OCI-LY7 (cell line): Measurements from ENCODE around the gene ADAMTS6. TPM values are rescaled to one million over a fixed set of nuclear protein-coding genes. Genes with fewer than 3 reads are reported as not detected.

ENCODE experiments used
- BruUV-seq: library from RNA; stranded (reverse); fragments of 400-500 nt; replicated peaks from 2 replicates; lab custom pipeline; 2021; lab: Mats Ljungman, UMichigan
- CTCF ChIA-PET: fragments of 300-600 bp; sonication (Branson Sonifier 250); formaldehyde crosslinking; loops from one replicate; lab custom pipeline; 2022; ENCODE audit warnings: antibody characterized with exemption; ENCODE audit not compliant: unreplicated experiment; lab: Charles Lee
- POLR2A ChIA-PET: fragments of 300-600 bp; sonication (Branson Sonifier 250); formaldehyde crosslinking; loops from one replicate; lab custom pipeline; 2022; ENCODE audit warnings: antibody characterized with exemption; lab: Charles Lee
- DNase-seq: peaks from one replicate; pipeline ENCODE4 v3.0.0-alpha.2; 2015; ENCODE audit warnings: low spot score
- H2AFZ ChIP-seq: fragments of 200-600 bp; sonication (generic), shearing (Covaris generic); 2 replicates; pipeline ENCODE4 v1.6.1; 2014; ENCODE audit warnings: mild to moderate bottlenecking, antibody characterized with exemption, low read length, moderate library complexity
- H3K27ac ChIP-seq: fragments of 200-600 bp; sonication (generic); 2 replicates; pipeline ENCODE4 v1.5.1; 2014; ENCODE audit warnings: mixed run types, low read depth, mild to moderate bottlenecking, moderate library complexity, low read length, inconsistent platforms; ENCODE audit not compliant: poor library complexity, severe bottlenecking
- H3K36me3 ChIP-seq: fragments of 200-600 bp; sonication (generic); 2 replicates; pipeline ENCODE4 v1.6.1; 2014; ENCODE audit warnings: mild to moderate bottlenecking, antibody characterized with exemption, low read length, moderate library complexity, mixed read lengths; ENCODE audit not compliant: insufficient read depth
- H3K4me1 ChIP-seq: fragments of 200-600 bp; sonication (generic); 2 replicates; pipeline ENCODE4 v1.5.1; 2014; ENCODE audit warnings: mild to moderate bottlenecking, low read length; ENCODE audit not compliant: insufficient read depth, poor library complexity, severe bottlenecking
- H3K4me2 ChIP-seq: fragments of 200-600 bp; sonication (generic); 2 replicates; pipeline ENCODE4 v1.6.1; 2014; ENCODE audit warnings: mild to moderate bottlenecking, low read length
- H3K4me3 ChIP-seq: fragments of 200-600 bp; sonication (generic); 2 replicates; pipeline ENCODE4 v1.5.1; 2014; ENCODE audit warnings: mild to moderate bottlenecking, low read depth, low read length; ENCODE audit not compliant: poor library complexity, severe bottlenecking
- H3K79me2 ChIP-seq: fragments of 200-600 bp; sonication (generic); 2 replicates; pipeline ENCODE4 v1.6.1; 2016; ENCODE audit warnings: low read depth, mild to moderate bottlenecking, low read length, moderate library complexity, mixed read lengths; ENCODE audit not compliant: insufficient read depth
- H3K9me2 ChIP-seq: fragments of 200-600 bp; sonication (generic); 2 replicates; pipeline ENCODE4 v1.6.1; 2016; ENCODE audit warnings: mild to moderate bottlenecking, low read length, mixed read lengths; ENCODE audit not compliant: insufficient read depth
- H3K9me3 ChIP-seq: fragments of 200-600 bp; sonication (generic); 2 replicates; pipeline ENCODE4 v1.6.1; 2014; ENCODE audit warnings: mild to moderate bottlenecking, mixed run types, low read length, mixed read lengths
- H4K20me1 ChIP-seq: fragments of 200-600 bp; sonication (generic); 2 replicates; pipeline ENCODE4 v1.6.1; 2014; ENCODE audit warnings: mild to moderate bottlenecking, antibody characterized with exemption, low read length, moderate library complexity, mixed read lengths; ENCODE audit not compliant: insufficient read depth
- EZH2phosphoT487 ChIP-seq: fragments of 200-600 bp; sonication (generic); IDR thresholded peaks from 2 replicates; pipeline ENCODE4 v1.6.1; 2018; ENCODE audit warnings: low read depth, borderline replicate concordance, mild to moderate bottlenecking, mixed run types, antibody characterized with exemption, low read length, moderate library complexity, mixed read lengths
- intact Hi-C: fragments of 100-400 bp; cut with micrococcal nuclease; formaldehyde crosslinking; loops from one replicate; pipeline ENCODE4 v1.10.0; 2022; ENCODE audit not compliant: unreplicated experiment
- total RNA-seq, 2 experiments: library from RNA; depleted of rRNA in 1 of 2; stranded (reverse); fragments of >200 nt in 1 of 2; shearing (Covaris generic) in 1 of 2; gene quantifications; 2 replicates each; pipeline ENCODE4 v1.2.3, GENCODE V29; 2014 to 2022
- TF ChIP-seq, protein P1 (sequence below): fragments of 200-600 bp; sonication (generic); conservative IDR thresholded peaks from 2 replicates; pipeline ENCODE4 v1.5.1; 2014; ENCODE audit warnings: mild to moderate bottlenecking, antibody characterized with exemption, low read length, moderate library complexity, mixed read lengths

ADAMTS6 gene
- total RNA-seq, 2 experiments from 2014 or later: 13.9 to 18.1 TPM

DNA sequence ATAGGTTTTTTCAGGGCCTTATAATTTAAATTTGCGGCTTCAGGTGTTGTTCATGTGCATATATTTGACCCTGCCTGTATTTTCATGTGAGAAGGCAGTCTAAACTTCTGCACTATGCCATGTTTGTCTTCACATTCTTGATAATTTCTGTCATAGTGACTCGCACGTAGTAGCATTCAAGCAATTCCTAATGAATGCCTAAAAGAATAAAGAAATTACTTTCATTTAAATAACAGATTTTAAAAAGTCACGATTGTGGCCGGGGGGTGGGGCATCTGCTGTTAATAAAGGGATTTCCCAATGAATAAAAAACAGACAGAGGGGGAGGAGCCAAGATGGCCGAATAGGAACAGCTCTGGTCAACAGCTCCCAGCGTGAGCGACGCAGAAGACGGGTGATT lies 318.0 kb downstream of the ADAMTS6 start:
- ChIA-PET POLR2A (no interaction called here), CTCF (no interaction called here)
- Histone ChIP-seq H3K4me3 (no peak overlapping the region), H3K4me2 (no peak overlapping the region), H3K9me2 (no peaks in the 10 kb centered on the region), H3K36me3 (no peaks in the 10 kb centered on the region), H3K9me3 (no peaks in the 10 kb centered on the region), H2AFZ (no peak overlapping the region), H4K20me1 (no peaks in the 10 kb centered on the region), H3K79me2 (no peaks in the 10 kb centered on the region), H3K27ac (no peak overlapping the region), H3K4me1 (no peaks in the 10 kb centered on the region)
- no peak for TF ChIP-seq EZH2phosphoT487
- TF ChIP-seq, protein P1, sequence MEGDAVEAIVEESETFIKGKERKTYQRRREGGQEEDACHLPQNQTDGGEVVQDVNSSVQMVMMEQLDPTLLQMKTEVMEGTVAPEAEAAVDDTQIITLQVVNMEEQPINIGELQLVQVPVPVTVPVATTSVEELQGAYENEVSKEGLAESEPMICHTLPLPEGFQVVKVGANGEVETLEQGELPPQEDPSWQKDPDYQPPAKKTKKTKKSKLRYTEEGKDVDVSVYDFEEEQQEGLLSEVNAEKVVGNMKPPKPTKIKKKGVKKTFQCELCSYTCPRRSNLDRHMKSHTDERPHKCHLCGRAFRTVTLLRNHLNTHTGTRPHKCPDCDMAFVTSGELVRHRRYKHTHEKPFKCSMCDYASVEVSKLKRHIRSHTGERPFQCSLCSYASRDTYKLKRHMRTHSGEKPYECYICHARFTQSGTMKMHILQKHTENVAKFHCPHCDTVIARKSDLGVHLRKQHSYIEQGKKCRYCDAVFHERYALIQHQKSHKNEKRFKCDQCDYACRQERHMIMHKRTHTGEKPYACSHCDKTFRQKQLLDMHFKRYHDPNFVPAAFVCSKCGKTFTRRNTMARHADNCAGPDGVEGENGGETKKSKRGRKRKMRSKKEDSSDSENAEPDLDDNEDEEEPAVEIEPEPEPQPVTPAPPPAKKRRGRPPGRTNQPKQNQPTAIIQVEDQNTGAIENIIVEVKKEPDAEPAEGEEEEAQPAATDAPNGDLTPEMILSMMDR: no peak
- intact Hi-C loops: no loop called here
- BruUV-seq: no TSS peak
- DNase-seq: no peak

DNA sequence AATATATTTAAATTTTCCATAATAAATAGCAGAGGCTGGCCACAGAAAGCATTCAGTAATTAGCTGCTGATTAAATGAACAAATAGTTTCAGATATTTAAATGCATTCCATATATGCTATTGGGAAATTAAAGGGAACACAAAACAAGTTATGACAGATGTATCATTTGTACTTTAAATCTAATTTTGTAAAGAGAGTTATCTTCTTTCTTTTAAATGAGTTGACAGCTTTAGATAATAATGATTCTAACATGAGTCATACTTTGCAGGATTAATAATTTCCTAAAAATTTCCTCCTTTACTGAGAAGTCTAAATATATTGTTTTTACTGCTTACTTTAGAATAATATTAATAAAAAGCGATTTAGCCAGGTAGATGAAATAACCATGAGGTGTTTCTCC lies 320.1 kb downstream of the ADAMTS6 start:
- no TSS peak for BruUV-seq
- no peaks in the 10 kb centered on the region for H3K9me3 ChIP-seq
- no peak overlapping the region for H3K4me3 ChIP-seq
- ChIA-PET POLR2A (no interaction called here), CTCF (no interaction called here)
- H2AFZ ChIP-seq: no peak overlapping the region
- TF ChIP-seq, protein P1: no peak
- TF ChIP-seq EZH2phosphoT487: no peak
- no peaks in the 10 kb centered on the region for H4K20me1 ChIP-seq
- no peak for DNase-seq
- no peaks in the 10 kb centered on the region for H3K36me3 ChIP-seq
- H3K9me2 ChIP-seq: no peaks in the 10 kb centered on the region
- intact Hi-C loops: no loop called here
- no peaks in the 10 kb centered on the region for H3K4me1 ChIP-seq
- H3K4me2 ChIP-seq: no peak overlapping the region
- no peaks in the 10 kb centered on the region for H3K79me2 ChIP-seq
- no peak overlapping the region for H3K27ac ChIP-seq

- Histone ChIP-seq H3K4me1 (no peaks in the 10 kb centered on the region), H3K4me2 (no peak overlapping the region)
- CTCF ChIA-PET: no interaction called here
Measured at GRCh38 chr5:65157906-65158603, 323.7 kb downstream of the ADAMTS6 start.

More at GRCh38 chr5:65157906-65158603, 323.7 kb downstream of the ADAMTS6 start:
- no peaks in the 10 kb centered on the region for H3K9me3 ChIP-seq
- intact Hi-C loops: no loop called here
- H3K27ac ChIP-seq: no peak overlapping the region
- H2AFZ ChIP-seq: no peak overlapping the region
- no peak for DNase-seq
- H3K79me2 ChIP-seq: no peaks in the 10 kb centered on the region
- H3K36me3 ChIP-seq: no peaks in the 10 kb centered on the region
- no peaks in the 10 kb centered on the region for H3K9me2 ChIP-seq
- TF ChIP-seq, protein P1: no peak
- POLR2A ChIA-PET: interaction anchor here (0.6 kb wide), 1 partner anchor 276 kb away, joined by 3 read pairs; no protein-coding TSS in a partner anchor
- no peak overlapping the region for H3K4me3 ChIP-seq
- no peaks in the 10 kb centered on the region for H4K20me1 ChIP-seq
- BruUV-seq: no TSS peak
